K562 (cell line): ENCODE data around the gene LLGL1. TPM values are rescaled to one million over a fixed set of nuclear protein-coding genes. Genes with fewer than 3 reads are reported as not detected.

Experiments
- ATAC-seq: fragments of 200-7000 bp; cut with Tn5 transposase; 3 replicates; pipeline ENCODE4 v1.9.1; 2020; ENCODE audit warnings: moderate library complexity
- BruUV-seq: library from RNA; stranded (reverse); fragments of 400-500 nt; replicated peaks from 2 replicates; lab custom pipeline; 2021; lab: Mats Ljungman, UMichigan
- CTCF ChIA-PET: fragments of 300-600 bp; formaldehyde crosslinking; extraction: SDS; loops from one replicate; lab custom pipeline; 2021; ENCODE audit warnings: low intra/inter-chr PET ratio; lab: Yijun Ruan, JAX
- POLR2A ChIA-PET: fragments of 300-600, 350-650 bp; sonication (Branson Sonifier 250); formaldehyde crosslinking; extraction: SDS; loops from one replicate; lab custom pipeline; 2021; ENCODE audit warnings: antibody characterized with exemption, inconsistent platforms; lab: Yijun Ruan, JAX
- DNase-seq, 4 experiments: peaks; one replicate each; pipeline versions ENCODE4 v3.0.0 to v3.0.0-alpha.2; 2011 to 2018; ENCODE audit warnings: low spot score in 3 of 4, mixed read lengths in 3 of 4; ENCODE audit errors: extremely low read depth in 1 of 4
- FAIRE-seq: peaks from 2 replicates; lab custom pipeline; 2011; peaks lifted over from hg19 to GRCh38; lab: Jason Lieb, UNC
- H2AFZ ChIP-seq: 2 replicates; pipeline ENCODE4 v1.6.0; 2011; ENCODE audit warnings: low read depth, low read length, control low read depth, inconsistent platforms
- H3K27ac ChIP-seq: fragments of 200-600 bp; 3 replicates; pipeline ENCODE4 v1.8.0; 2011; ENCODE audit warnings: low read depth, mild to moderate bottlenecking, control low read depth, inconsistent platforms, low read length, moderate library complexity, mixed read lengths; ENCODE audit errors: extremely low read depth
- H3K27me3 ChIP-seq, 2 experiments: fragments of 300-600 bp in 1 of 2; 2 replicates in 1 of 2; 3 replicates in 1 of 2; pipeline versions ENCODE4 v1.6.0 to v1.8.0; 2011; ENCODE audit warnings: inconsistent platforms in 2 of 2, low read length in 2 of 2, mild to moderate bottlenecking in 1 of 2, mixed read lengths in 1 of 2, moderate library complexity in 1 of 2; ENCODE audit not compliant: control insufficient read depth in 2 of 2, insufficient read depth in 2 of 2
- H3K36me3 ChIP-seq: fragments of 300-600 bp; 3 replicates; pipeline ENCODE4 v1.8.0; 2011; ENCODE audit warnings: mild to moderate bottlenecking, low read length, inconsistent platforms; ENCODE audit not compliant: control insufficient read depth, insufficient read depth
- H3K4me1 ChIP-seq, 2 experiments: fragments of 200-600 bp in 1 of 2; replicated peaks in 1 of 2; 2 replicates in 1 of 2; 3 replicates in 1 of 2; pipeline versions ENCODE4 v1.5.1 to v1.8.0; 2011; ENCODE audit warnings: inconsistent platforms in 2 of 2, low read length in 2 of 2, mild to moderate bottlenecking in 1 of 2, mixed read lengths in 1 of 2, moderate library complexity in 1 of 2; ENCODE audit not compliant: control insufficient read depth in 2 of 2, insufficient read depth in 2 of 2
- H3K4me2 ChIP-seq: 2 replicates; pipeline ENCODE4 v1.6.1; 2011; ENCODE audit warnings: low read length, control low read depth, inconsistent platforms, mixed read lengths; ENCODE audit not compliant: insufficient read depth
- H3K4me3 ChIP-seq: fragments of 200-600 bp; sonication (generic), shearing (Covaris generic); 2 replicates; pipeline ENCODE4 v1.5.1; 2016; ENCODE audit warnings: control low read depth, inconsistent platforms
- H3K79me2 ChIP-seq: fragments of 200-600 bp; 3 replicates; pipeline ENCODE4 v1.8.0; 2011; ENCODE audit warnings: low read length, inconsistent platforms; ENCODE audit not compliant: control insufficient read depth, insufficient read depth
- H3K9ac ChIP-seq, 2 experiments: 2 replicates each; pipeline versions ENCODE4 v1.6.0 to v1.6.1; 2011; ENCODE audit warnings: low read depth in 2 of 2, low read length in 2 of 2, control low read depth in 1 of 2, inconsistent platforms in 1 of 2, mild to moderate bottlenecking in 1 of 2, mixed read lengths in 1 of 2; ENCODE audit not compliant: insufficient read depth in 1 of 2
- H3K9me1 ChIP-seq: one replicate; pipeline ENCODE4 v1.6.0; 2011; ENCODE audit warnings: inconsistent platforms, mild to moderate bottlenecking, low read length, moderate library complexity; ENCODE audit not compliant: control insufficient read depth, insufficient read depth
- H3K9me3 ChIP-seq: replicated peaks from 2 replicates; pipeline ENCODE4 v1.5.1; 2011; ENCODE audit warnings: low read depth, low read length, inconsistent platforms; ENCODE audit not compliant: control insufficient read depth, insufficient read depth
- H4K20me1 ChIP-seq: replicated peaks from 2 replicates; pipeline ENCODE4 v1.6.1; 2011; ENCODE audit warnings: low read length, inconsistent platforms, mixed read lengths; ENCODE audit not compliant: control insufficient read depth, insufficient read depth
- BRCA1 ChIP-seq, 2 experiments: fragments of 450-650 bp in 1 of 2; sonication (generic) in 1 of 2; formaldehyde crosslinking in 1 of 2; IDR thresholded peaks; 2 replicates each; pipeline versions ENCODE4 v1.5.0 to v1.6.1; 2017 to 2020; ENCODE audit warnings: mild to moderate bottlenecking in 1 of 2, missing genetic modification reagents in 1 of 2
- KAT8 ChIP-seq: fragments of 450-650 bp; IDR thresholded peaks from 2 replicates; pipeline ENCODE4 v1.6.1; 2016; ENCODE audit warnings: low read depth, mild to moderate bottlenecking
- RBM15 ChIP-seq: fragments of 200-400 bp; formaldehyde crosslinking; IDR thresholded peaks from 2 replicates; pipeline ENCODE4 v1.6.1; 2018; ENCODE audit warnings: mild to moderate bottlenecking, low read length, moderate library complexity; ENCODE audit not compliant: insufficient read depth
- RBM17 ChIP-seq: fragments of 200-400 bp; formaldehyde crosslinking; IDR thresholded peaks from 2 replicates; pipeline ENCODE4 v1.6.1; 2017; ENCODE audit warnings: low read depth, mild to moderate bottlenecking, low read length, borderline replicate concordance
- SMARCB1 ChIP-seq: IDR thresholded peaks from 2 replicates; pipeline ENCODE4 v1.6.1; 2011; ENCODE audit warnings: improper control_type of control experiment, low read depth; ENCODE audit not compliant: insufficient read length
- ZFPM2 ChIP-seq: fragments of 250-450 bp; sonication (Bioruptor Pico); IDR thresholded peaks from 2 replicates; pipeline ENCODE4 v1.5.1; 2022; ENCODE audit warnings: mild to moderate bottlenecking
- ZNF57 ChIP-seq: fragments of 450-650 bp; formaldehyde crosslinking; IDR thresholded peaks from 2 replicates; pipeline ENCODE4 v1.4.0; 2020; ENCODE audit warnings: mild to moderate bottlenecking, moderate library complexity
- WGBS: fragments of 100-300 bp; shearing (Covaris generic); methylation state at CpG from one replicate; pipeline ENCODE4 v1.1.6; 2016; ENCODE audit warnings: low coverage, mixed read lengths; ENCODE audit not compliant: insufficient coverage; ENCODE audit errors: missing lambda C conversion rate; 5-methylcytosine and 5-hydroxymethylcytosine counted together
- in situ Hi-C: fragments of 300-500 bp; cut with MboI; formaldehyde crosslinking; loops from 4 replicates; pipeline ENCODE4 v1.15.0; 2018; ENCODE audit warnings: inconsistent platforms, mixed read lengths
- intact Hi-C: fragments of 100-400 bp; cut with micrococcal nuclease; formaldehyde crosslinking; loops from 2 replicates; pipeline ENCODE4 v1.14.2; 2022
- polyA plus RNA-seq, 8 experiments: library from polyadenylated mRNA; depleted of rRNA in 4 of 8; stranded (reverse) in 5 of 8; unstranded in 3 of 8; fragments of >200 nt; fragmentation: Nextera tagmentation in 2 of 8; fragmentation: Illumina TruSeq in 1 of 8; extraction: Ambion mirVana in 2 of 8; extraction: Trizol in 1 of 8; gene quantifications; 2 replicates each; pipeline versions ENCODE4 v1.2.1 to v1.2.3, GENCODE V29; 2011 to 2014; ENCODE audit warnings: inconsistent platforms in 1 of 8, missing spikeins in 1 of 8
- total RNA-seq, 7 experiments: library from RNA; depleted of rRNA in 6 of 7; stranded (reverse); fragments of >200 nt in 6 of 7; fragmentation: Illumina TruSeq in 2 of 7; extraction: Trizol in 2 of 7; gene quantifications; 2 replicates each; pipeline versions ENCODE4 v1.2.1 to v1.2.3, GENCODE V29; 2011 to 2021; ENCODE audit warnings: low replicate concordance in 1 of 7
- TF ChIP-seq, protein P1 (sequence below), 2 experiments: fragments of 450-650 bp; formaldehyde crosslinking in 1 of 2; IDR thresholded peaks; 2 replicates each; pipeline versions ENCODE4 v1.4.0 to v1.6.1; 2014 to 2020; ENCODE audit warnings: mild to moderate bottlenecking in 2 of 2, borderline replicate concordance in 1 of 2, low read depth in 1 of 2
- TF ChIP-seq, protein P2 (sequence below): fragments of 450-650 bp; IDR thresholded peaks from 2 replicates; pipeline ENCODE4 v1.6.1; 2018; ENCODE audit warnings: mild to moderate bottlenecking, low read depth; ENCODE audit not compliant: partially characterized antibody

LLGL1 gene
- total and polyA plus RNA-seq, 9 of the 15 experiments (the other 6 are each of a cell fraction or from before 2014, with no cell fraction given): 0.11 to 12.9 (median 5.3) TPM; not detected in 1

DNA sequence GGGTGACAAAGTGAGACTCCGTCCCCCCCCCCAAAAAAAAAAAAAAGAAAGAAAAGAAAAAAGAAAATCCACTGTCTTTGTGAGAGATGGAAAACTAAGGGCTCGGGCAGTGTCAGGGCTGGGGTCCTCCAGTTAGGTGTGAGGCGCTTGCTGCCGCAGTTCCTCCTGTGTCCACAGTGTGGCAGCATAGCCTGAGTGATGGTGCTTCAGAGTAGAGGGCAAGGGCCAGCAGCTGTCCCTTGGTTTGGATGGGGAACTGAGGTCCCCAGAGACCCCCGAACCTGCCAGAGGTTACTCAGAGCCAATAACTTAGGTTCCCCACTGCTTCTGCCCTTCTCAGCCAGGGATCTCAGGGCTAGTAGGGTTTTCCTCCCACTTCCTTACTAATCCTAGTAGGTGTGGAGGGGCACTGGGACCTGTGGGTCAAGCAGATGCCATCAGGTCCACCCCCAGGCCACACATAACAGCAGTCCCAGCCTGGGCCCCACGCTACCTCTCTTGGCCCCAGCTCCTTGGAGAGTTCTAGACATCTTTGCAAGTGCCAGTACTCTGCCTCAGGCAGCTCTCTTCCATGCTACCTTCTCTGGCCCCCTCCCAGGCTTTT, 7.9 kb upstream of the LLGL1 start:
- intact Hi-C loops: no loop called here
- TF ChIP-seq BRCA1 (IDR thresholded peaks at IDR 0.05) (no peak), BRCA1 (CRISPR knock-in tag; IDR thresholded peaks at IDR 0.05) (no peak), SMARCB1 (no peak), RBM15 (no peak), RBM17 (no peak), ZFPM2 (CRISPR knock-in tag) (no peak), KAT8 (no peak), ZNF57 (no peak)
- TF ChIP-seq, protein P1, sequence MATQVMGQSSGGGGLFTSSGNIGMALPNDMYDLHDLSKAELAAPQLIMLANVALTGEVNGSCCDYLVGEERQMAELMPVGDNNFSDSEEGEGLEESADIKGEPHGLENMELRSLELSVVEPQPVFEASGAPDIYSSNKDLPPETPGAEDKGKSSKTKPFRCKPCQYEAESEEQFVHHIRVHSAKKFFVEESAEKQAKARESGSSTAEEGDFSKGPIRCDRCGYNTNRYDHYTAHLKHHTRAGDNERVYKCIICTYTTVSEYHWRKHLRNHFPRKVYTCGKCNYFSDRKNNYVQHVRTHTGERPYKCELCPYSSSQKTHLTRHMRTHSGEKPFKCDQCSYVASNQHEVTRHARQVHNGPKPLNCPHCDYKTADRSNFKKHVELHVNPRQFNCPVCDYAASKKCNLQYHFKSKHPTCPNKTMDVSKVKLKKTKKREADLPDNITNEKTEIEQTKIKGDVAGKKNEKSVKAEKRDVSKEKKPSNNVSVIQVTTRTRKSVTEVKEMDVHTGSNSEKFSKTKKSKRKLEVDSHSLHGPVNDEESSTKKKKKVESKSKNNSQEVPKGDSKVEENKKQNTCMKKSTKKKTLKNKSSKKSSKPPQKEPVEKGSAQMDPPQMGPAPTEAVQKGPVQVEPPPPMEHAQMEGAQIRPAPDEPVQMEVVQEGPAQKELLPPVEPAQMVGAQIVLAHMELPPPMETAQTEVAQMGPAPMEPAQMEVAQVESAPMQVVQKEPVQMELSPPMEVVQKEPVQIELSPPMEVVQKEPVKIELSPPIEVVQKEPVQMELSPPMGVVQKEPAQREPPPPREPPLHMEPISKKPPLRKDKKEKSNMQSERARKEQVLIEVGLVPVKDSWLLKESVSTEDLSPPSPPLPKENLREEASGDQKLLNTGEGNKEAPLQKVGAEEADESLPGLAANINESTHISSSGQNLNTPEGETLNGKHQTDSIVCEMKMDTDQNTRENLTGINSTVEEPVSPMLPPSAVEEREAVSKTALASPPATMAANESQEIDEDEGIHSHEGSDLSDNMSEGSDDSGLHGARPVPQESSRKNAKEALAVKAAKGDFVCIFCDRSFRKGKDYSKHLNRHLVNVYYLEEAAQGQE (IDR thresholded peaks at IDR 0.05; ENCODE audit: borderline replicate concordance): peak; percentile 62; the same call in 1 of the 2 replicates
- TF ChIP-seq, protein P1 (CRISPR knock-in tag; IDR thresholded peaks at IDR 0.05; ENCODE audit: low read depth): no peak
- TF ChIP-seq, protein P2, sequence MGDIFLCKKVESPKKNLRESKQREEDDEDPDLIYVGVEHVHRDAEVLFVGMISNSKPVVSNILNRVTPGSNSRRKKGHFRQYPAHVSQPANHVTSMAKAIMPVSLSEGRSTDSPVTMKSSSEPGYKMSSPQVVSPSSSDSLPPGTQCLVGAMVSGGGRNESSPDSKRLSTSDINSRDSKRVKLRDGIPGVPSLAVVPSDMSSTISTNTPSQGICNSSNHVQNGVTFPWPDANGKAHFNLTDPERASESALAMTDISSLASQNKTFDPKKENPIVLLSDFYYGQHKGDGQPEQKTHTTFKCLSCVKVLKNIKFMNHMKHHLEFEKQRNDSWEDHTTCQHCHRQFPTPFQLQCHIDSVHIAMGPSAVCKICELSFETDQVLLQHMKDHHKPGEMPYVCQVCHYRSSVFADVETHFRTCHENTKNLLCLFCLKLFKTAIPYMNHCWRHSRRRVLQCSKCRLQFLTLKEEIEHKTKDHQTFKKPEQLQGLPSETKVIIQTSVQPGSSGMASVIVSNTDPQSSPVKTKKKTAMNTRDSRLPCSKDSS: no peak

More for the DNA sequence above, 7.9 kb upstream of the LLGL1 start:
- H2AFZ ChIP-seq: no peak overlapping the region
- ATAC-seq (peak; percentile 96), FAIRE-seq (peak; percentile 90), DNase-seq (peak; percentile 74 to 81 (median 78))
- H3K4me1 ChIP-seq: peaks cover 8 to 10% of the 10 kb centered on the region in 2 experiments; a peak in 3 of 5 replicates
- H4K20me1 ChIP-seq: 0 out of 2 replicates have a peak, but pooled peaks cover 7% of the 10 kb centered on the region
- no TSS peak for BruUV-seq
- ChIA-PET CTCF (interaction anchor here (0.6 kb wide), 1 partner anchor 327 kb away, joined by 3 read pairs; no protein-coding TSS in a partner anchor), POLR2A (interaction anchor here (0.6 kb wide), 1 partner anchor 54 kb away, joined by 3 read pairs; no protein-coding TSS in a partner anchor)
- H3K27me3 ChIP-seq: no peaks in the 10 kb centered on the region
- no peaks in the 10 kb centered on the region for H3K9me3 ChIP-seq
- in situ Hi-C loops: loop anchor here (25.0 kb wide), 1 partner anchor 345 kb away; no protein-coding TSS in a partner anchor
- no peak overlapping the region for H3K27ac ChIP-seq
- H3K4me2 ChIP-seq: no peak overlapping the region
- WGBS: 0% methylated on average over 5 of the region's 6 CpGs
- H3K36me3 ChIP-seq: no peaks in the 10 kb centered on the region
- H3K9ac ChIP-seq: no peak overlapping the region
- no peak overlapping the region for H3K4me3 ChIP-seq
- H3K79me2 ChIP-seq: no peaks in the 10 kb centered on the region
- H3K9me1 ChIP-seq: peaks cover 3% of the 10 kb centered on the region
